HCT116 (cell line): Measurements from ENCODE around the gene PURB. TPM values are rescaled to one million over a fixed set of nuclear protein-coding genes. Genes with fewer than 3 reads are reported as not detected.
A peak's percentile ranks its signal among the peaks of the same experiment; 100 is the strongest.
"Not testable (repeated sequence)": the region's sequence is repeated elsewhere in the genome, so short reads cannot be mapped to it uniquely, and the experiment has no call there.

Source experiments
- ATAC-seq: fragments of 200-7000 bp; cut with Tn5 transposase; 2 replicates; pipeline ENCODE4 v1.9.1; 2020; ENCODE audit warnings: mild to moderate bottlenecking, moderate library complexity
- BruUV-seq: library from RNA; stranded (reverse); fragments of 400-500 nt; replicated peaks from 2 replicates; lab custom pipeline; 2021; lab: Mats Ljungman, UMichigan
- CTCF ChIA-PET: fragments of 300-600 bp; sonication (Branson Sonifier 250); formaldehyde crosslinking; loops from one replicate; lab custom pipeline; 2021; ENCODE audit warnings: antibody characterized with exemption; lab: Charles Lee
- POLR2A ChIA-PET: fragments of 300-600, 350-600 bp; sonication (Branson Sonifier 250); formaldehyde crosslinking; loops from one replicate; lab custom pipeline; 2021; ENCODE audit warnings: antibody characterized with exemption; lab: Charles Lee
- RAD21 ChIA-PET, 2 experiments: fragments of 300-600 bp; sonication (Branson Sonifier 250); formaldehyde crosslinking; loops; one replicate each; lab custom pipeline; 2023; ENCODE audit warnings: low total read pairs in 2 of 2; ENCODE audit not compliant: uncharacterized antibody in 2 of 2, unreplicated experiment in 2 of 2, low non-redundant PET in 1 of 2; lab: Charles Lee
- DNase-seq: peaks from one replicate; pipeline ENCODE4 v3.0.0-alpha.2; 2010; ENCODE audit warnings: low read depth, low spot score
- H2AFZ ChIP-seq: fragments of 200-600 bp; shearing (Covaris generic), sonication (generic); 2 replicates; pipeline ENCODE4 v1.6.1; 2017; ENCODE audit warnings: low read depth, mixed run types, mixed read lengths, antibody characterized with exemption, low read length; ENCODE audit not compliant: poor library complexity, severe bottlenecking
- H3K27ac ChIP-seq: 2 replicates; pipeline ENCODE4 v1.5.1; 2012; ENCODE audit warnings: low read depth, low read length
- H3K27me3 ChIP-seq: fragments of 200-600 bp; sonication (generic); 2 replicates; pipeline ENCODE4 v1.6.1; 2016; ENCODE audit warnings: mixed run types, low read length, mixed read lengths; ENCODE audit not compliant: insufficient read depth
- H3K36me3 ChIP-seq, 2 experiments: fragments of 200-500 bp in 1 of 2; fragments of 200-600 bp in 1 of 2; sonication (Bioruptor generic) in 1 of 2; sonication (generic) in 1 of 2; 2 replicates each; pipeline versions ENCODE4 v1.5.1 to v1.6.1; 2014 to 2016; ENCODE audit warnings: low read length in 2 of 2, inconsistent platforms in 1 of 2, mixed read lengths in 1 of 2, mixed run types in 1 of 2; ENCODE audit not compliant: insufficient read depth in 2 of 2, control insufficient read depth in 1 of 2
- H3K4me1 ChIP-seq, 2 experiments: fragments of 200-600 bp in 1 of 2; sonication (generic) in 1 of 2; 2 replicates each; pipeline versions ENCODE4 v1.5.1 to v1.6.1; 2012 to 2017; ENCODE audit warnings: low read length in 2 of 2, inconsistent platforms in 1 of 2, mild to moderate bottlenecking in 1 of 2, mixed read lengths in 1 of 2, mixed run types in 1 of 2, moderate library complexity in 1 of 2; ENCODE audit not compliant: insufficient read depth in 2 of 2, control insufficient read depth in 1 of 2
- H3K4me2 ChIP-seq: fragments of 200-600 bp; sonication (generic); 2 replicates; pipeline ENCODE4 v1.6.1; 2017; ENCODE audit warnings: mixed run types, low read length, mixed read lengths
- H3K4me3 ChIP-seq, 2 experiments: fragments of 200-600 bp in 1 of 2; sonication (generic) in 1 of 2; replicated peaks in 1 of 2; 2 replicates each; pipeline ENCODE4 v1.5.1; 2011 to 2016; ENCODE audit warnings: low read length in 2 of 2, control low read depth in 1 of 2, low read depth in 1 of 2, mild to moderate bottlenecking in 1 of 2, mixed read lengths in 1 of 2, mixed run types in 1 of 2
- H3K79me2 ChIP-seq: fragments of 200-600 bp; sonication (generic); 2 replicates; pipeline ENCODE4 v1.6.1; 2017; ENCODE audit warnings: mild to moderate bottlenecking, mixed run types, low read length, moderate library complexity, mixed read lengths; ENCODE audit not compliant: insufficient read depth
- H3K9ac ChIP-seq: fragments of 200-600 bp; sonication (generic); 2 replicates; pipeline ENCODE4 v1.6.1; 2016; ENCODE audit warnings: low read length, mixed read lengths
- H3K9me2 ChIP-seq: fragments of 200-600 bp; sonication (generic), shearing (Covaris generic); 2 replicates; pipeline ENCODE4 v1.6.1; 2017; ENCODE audit warnings: mixed run types, mild to moderate bottlenecking, moderate library complexity; ENCODE audit not compliant: insufficient read depth
- H3K9me3 ChIP-seq, 2 experiments: fragments of 200-500 bp in 1 of 2; fragments of 200-600 bp in 1 of 2; sonication (Bioruptor generic) in 1 of 2; sonication (generic) in 1 of 2; 2 replicates each; pipeline ENCODE4 v1.6.1; 2014 to 2017; ENCODE audit warnings: low read length in 2 of 2, mixed read lengths in 2 of 2, inconsistent platforms in 1 of 2, low read depth in 1 of 2, mild to moderate bottlenecking in 1 of 2, mixed run types in 1 of 2, moderate library complexity in 1 of 2; ENCODE audit not compliant: control insufficient read depth in 1 of 2, insufficient read depth in 1 of 2
- H4K20me1 ChIP-seq: fragments of 200-600 bp; sonication (generic), shearing (Covaris generic); 2 replicates; pipeline ENCODE4 v1.6.1; 2017; ENCODE audit warnings: mixed run types, mild to moderate bottlenecking, moderate library complexity; ENCODE audit not compliant: insufficient read depth
- CEBPB ChIP-seq: IDR thresholded peaks from 2 replicates; pipeline ENCODE4 v1.6.1; 2012; ENCODE audit warnings: low read depth
- EZH2phosphoT487 ChIP-seq: fragments of 200-600 bp; IDR thresholded peaks from 2 replicates; pipeline ENCODE4 v1.6.1; 2018; ENCODE audit warnings: antibody characterized with exemption, borderline replicate concordance
- intact Hi-C: fragments of 100-400 bp; cut with micrococcal nuclease; formaldehyde crosslinking; loops from 2 replicates; pipeline ENCODE4 v1.10.0; 2022
- total RNA-seq: library from RNA; stranded (reverse); gene quantifications from one replicate; pipeline ENCODE4 v1.2.1, GENCODE V29; 2021; ENCODE audit not compliant: unreplicated experiment
- TF ChIP-seq, protein P1 (sequence below): IDR thresholded peaks from 2 replicates; pipeline ENCODE4 v1.6.1; 2012; ENCODE audit warnings: low read depth

PURB gene
- total RNA-seq, 1 experiment from 2014 or later: 13.2 TPM

DNA sequence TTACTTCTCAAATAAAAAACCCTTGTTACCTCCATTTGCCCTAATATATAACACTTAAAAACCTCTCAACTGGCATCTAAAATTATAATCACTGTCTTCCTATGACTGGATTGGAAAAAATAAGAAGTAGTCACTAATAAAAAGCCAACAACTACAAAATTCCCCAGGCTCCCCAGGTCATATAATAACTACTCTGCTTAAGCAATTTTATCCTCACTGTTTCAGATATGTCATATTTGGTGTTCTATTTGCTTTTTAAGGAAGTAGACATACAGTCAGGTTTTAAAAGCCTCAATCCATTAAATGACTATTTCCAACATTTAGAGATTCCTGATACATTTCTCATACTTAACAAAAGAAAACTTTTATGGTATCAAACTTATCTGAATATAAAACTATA lies 39.9 kb downstream of the PURB start:
- Histone ChIP-seq H3K27me3 (no peaks in the 10 kb centered on the region), H2AFZ (no peak overlapping the region), H4K20me1 (peaks cover 11% of the 10 kb centered on the region; the same call in 1 of the 2 replicates), H3K9ac (no peak overlapping the region), H3K79me2 (peaks cover 72% of the 10 kb centered on the region), H3K36me3 (peaks cover 0 to 6% of the 10 kb centered on the region in 2 experiments; a peak in 2 of 4 replicates), H3K4me1 (peaks cover 5 to 23% of the 10 kb centered on the region in 2 experiments; a peak in 3 of 4 replicates), H3K27ac (no peak overlapping the region), H3K4me2 (peak overlapping the region; percentile 77; the same call in 1 of the 2 replicates), H3K9me3 (no peaks in the 10 kb centered on the region), H3K4me3 (no peak overlapping the region), H3K9me2 (no peaks in the 10 kb centered on the region)
- intact Hi-C loops: loop anchor here (5.0 kb wide), 1 partner anchor 48 kb away; the partner anchor contains the start of gene PPIA
- TF ChIP-seq CEBPB (no peak), EZH2phosphoT487 (no peak)
- TF ChIP-seq, protein P1, sequence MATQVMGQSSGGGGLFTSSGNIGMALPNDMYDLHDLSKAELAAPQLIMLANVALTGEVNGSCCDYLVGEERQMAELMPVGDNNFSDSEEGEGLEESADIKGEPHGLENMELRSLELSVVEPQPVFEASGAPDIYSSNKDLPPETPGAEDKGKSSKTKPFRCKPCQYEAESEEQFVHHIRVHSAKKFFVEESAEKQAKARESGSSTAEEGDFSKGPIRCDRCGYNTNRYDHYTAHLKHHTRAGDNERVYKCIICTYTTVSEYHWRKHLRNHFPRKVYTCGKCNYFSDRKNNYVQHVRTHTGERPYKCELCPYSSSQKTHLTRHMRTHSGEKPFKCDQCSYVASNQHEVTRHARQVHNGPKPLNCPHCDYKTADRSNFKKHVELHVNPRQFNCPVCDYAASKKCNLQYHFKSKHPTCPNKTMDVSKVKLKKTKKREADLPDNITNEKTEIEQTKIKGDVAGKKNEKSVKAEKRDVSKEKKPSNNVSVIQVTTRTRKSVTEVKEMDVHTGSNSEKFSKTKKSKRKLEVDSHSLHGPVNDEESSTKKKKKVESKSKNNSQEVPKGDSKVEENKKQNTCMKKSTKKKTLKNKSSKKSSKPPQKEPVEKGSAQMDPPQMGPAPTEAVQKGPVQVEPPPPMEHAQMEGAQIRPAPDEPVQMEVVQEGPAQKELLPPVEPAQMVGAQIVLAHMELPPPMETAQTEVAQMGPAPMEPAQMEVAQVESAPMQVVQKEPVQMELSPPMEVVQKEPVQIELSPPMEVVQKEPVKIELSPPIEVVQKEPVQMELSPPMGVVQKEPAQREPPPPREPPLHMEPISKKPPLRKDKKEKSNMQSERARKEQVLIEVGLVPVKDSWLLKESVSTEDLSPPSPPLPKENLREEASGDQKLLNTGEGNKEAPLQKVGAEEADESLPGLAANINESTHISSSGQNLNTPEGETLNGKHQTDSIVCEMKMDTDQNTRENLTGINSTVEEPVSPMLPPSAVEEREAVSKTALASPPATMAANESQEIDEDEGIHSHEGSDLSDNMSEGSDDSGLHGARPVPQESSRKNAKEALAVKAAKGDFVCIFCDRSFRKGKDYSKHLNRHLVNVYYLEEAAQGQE: no peak
- ChIA-PET CTCF (no interaction called here), POLR2A (interaction anchor here (1.3 kb wide), 1 partner anchor 48 kb away, joined by 3 read pairs; no protein-coding TSS in a partner anchor), RAD21 (no interaction called here)
- DNase-seq (no peak), ATAC-seq (no peak)
- BruUV-seq: no TSS peak

DNA sequence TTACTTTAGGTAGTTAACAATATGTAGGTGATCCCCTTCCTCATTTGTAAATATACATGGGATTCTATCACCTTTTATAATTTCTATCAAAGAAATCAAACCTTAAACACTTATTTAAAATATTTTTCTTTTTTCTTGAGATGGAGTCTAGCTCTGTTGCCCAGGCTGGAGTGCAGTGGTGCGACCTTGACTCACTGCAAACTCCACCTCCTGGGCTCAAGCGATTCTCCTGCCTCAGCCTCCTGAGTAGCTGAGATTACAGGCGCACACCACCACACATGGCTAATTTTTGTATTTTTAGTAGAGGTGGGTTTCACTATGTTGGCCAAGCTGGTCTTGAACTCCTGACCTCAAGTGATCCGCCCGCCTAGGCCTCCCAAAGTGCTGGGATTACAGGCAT lies 41.9 kb downstream of the PURB start:
- H3K27me3 ChIP-seq, POLR2A ChIA-PET, H3K4me3 ChIP-seq, H3K9me2 ChIP-seq, H3K27ac ChIP-seq, H3K9me3 ChIP-seq, RAD21 ChIA-PET, H2AFZ ChIP-seq, DNase-seq, BruUV-seq, intact Hi-C loops, H3K9ac ChIP-seq, H3K4me2 ChIP-seq, ATAC-seq: not testable (repeated sequence)
- H3K36me3 ChIP-seq: peaks cover 7 to 11% of the 10 kb centered on the region in 2 experiments
- H3K79me2 ChIP-seq: peaks cover 90% of the 10 kb centered on the region
- H4K20me1 ChIP-seq: peaks cover 11% of the 10 kb centered on the region; the same call in 1 of the 2 replicates
- CTCF ChIA-PET: interaction anchor here (1.4 kb wide), 1 partner anchor 13 kb away, joined by 4 read pairs; no protein-coding TSS in a partner anchor
- peaks cover 2 to 13% of the 10 kb centered on the region in 2 experiments; a peak in 3 of 4 replicates for H3K4me1 ChIP-seq

DNA sequence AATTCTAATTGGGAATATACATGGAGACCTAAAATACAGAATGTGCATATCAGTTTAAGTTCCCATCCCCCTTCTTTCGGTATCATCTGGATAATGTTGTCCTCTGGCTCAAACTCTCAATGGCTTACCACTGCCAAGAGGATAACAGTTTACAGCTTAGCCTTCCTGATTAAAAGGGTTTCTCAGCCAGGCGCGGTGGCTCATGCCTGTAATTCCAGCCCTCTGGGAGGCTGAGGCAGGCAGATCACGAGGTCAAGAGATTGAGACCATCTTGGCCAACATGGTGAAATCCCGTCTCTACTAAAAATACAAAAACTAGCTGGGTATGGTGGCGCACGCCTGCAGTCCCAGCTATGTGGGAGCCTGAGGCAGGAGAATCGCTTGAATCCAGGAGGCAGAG lies 42.7 kb downstream of the PURB start:
- RAD21 ChIA-PET, DNase-seq, H3K9me3 ChIP-seq, intact Hi-C loops, CTCF ChIA-PET, H3K27ac ChIP-seq, BruUV-seq, H3K27me3 ChIP-seq, POLR2A ChIA-PET, H3K4me2 ChIP-seq, H2AFZ ChIP-seq, ATAC-seq, H3K9me2 ChIP-seq, H3K4me3 ChIP-seq, H3K9ac ChIP-seq: not testable (repeated sequence)
- peaks cover 2 to 13% of the 10 kb centered on the region in 2 experiments; a peak in 3 of 4 replicates for H3K4me1 ChIP-seq
- H3K79me2 ChIP-seq: peaks cover 97% of the 10 kb centered on the region
- H4K20me1 ChIP-seq: peaks cover 11% of the 10 kb centered on the region; the same call in 1 of the 2 replicates
- peaks cover 9 to 11% of the 10 kb centered on the region in 2 experiments for H3K36me3 ChIP-seq
